Right renal cortex interstitium (tissue), 3 donors: ENCODE data around the gene S100A16. TPM values are rescaled to one million over a fixed set of nuclear protein-coding genes. Genes with fewer than 3 reads are reported as not detected.
"Not testable (repeated sequence)": the region's sequence is repeated elsewhere in the genome, so short reads cannot be mapped to it uniquely, and the experiment has no call there.

Source experiments
- DNase-seq, 3 donors: peaks; one replicate each; pipeline ENCODE4 v3.0.0-alpha.2; 2013; ENCODE audit warnings: low read depth in 3 of 3, low spot score in 2 of 3
- polyA plus RNA-seq, 3 donors: library from polyadenylated mRNA; unstranded; fragments of 120-200 nt; gene quantifications; one replicate each; pipeline ENCODE4 v1.2.1, GENCODE V29; 2013; ENCODE audit not compliant: insufficient read length in 3 of 3

The S100A16 gene, protein sequence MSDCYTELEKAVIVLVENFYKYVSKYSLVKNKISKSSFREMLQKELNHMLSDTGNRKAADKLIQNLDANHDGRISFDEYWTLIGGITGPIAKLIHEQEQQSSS
- 100 to 1,000 TPM; 100 to 112 (median 101) TPM for polyA plus RNA-seq

DNA sequence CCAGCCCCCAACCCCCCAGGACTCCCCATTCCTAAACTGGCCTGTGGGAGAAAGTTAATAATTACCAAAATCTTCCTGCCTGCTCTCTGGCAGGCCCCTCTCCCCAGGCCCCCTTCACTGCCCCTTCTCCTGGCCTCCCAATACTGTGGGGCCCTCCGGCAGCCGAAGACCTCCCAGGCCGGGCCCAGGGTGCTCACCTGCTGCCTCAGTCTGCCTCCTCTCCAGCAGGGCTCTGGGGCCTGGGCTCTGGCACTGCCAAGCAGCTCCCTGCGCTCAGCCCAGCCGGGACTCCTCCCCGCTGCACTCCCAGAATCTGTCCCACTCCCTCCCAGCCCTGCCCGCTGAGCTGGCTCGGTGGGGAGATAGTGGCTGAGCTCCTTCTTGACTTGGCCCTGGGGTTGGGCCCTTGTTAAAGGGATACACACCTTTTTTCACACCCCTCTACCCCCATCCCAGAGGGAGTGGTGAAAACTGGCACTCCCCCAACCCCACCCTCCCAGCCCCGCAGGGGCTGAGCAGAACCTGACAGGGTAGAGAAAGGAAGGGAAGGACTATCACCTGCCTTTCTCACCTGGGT lies at the start of gene S100A16:
S100A16 (minus strand) TSS at position 383 of the 577 bp plus-strand sequence. CDS start 4,986 bp downstream, outside the sequence.
- DNase-seq = no peak

DNA sequence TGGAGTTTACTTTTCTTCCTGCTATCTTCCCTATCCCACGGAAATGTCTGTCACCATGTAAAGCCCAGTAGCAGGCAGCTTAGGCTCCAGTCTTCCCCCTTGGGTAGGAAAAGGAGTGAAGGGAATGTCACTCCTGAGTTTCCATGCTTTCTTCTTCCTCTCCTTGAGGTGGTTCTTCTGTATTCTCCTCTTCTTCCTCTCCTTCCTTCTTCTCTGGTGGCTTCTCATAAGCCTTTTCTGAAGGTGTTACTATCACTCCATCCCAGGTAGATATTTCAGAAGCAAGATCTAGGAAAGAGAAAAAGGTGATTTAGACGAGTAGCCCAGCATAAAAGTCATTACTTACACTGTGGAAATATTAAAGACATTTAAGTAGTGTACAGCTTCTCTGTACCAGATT lies 49.3 kb upstream of the S100A16 start:
- DNase-seq = no peak

DNA sequence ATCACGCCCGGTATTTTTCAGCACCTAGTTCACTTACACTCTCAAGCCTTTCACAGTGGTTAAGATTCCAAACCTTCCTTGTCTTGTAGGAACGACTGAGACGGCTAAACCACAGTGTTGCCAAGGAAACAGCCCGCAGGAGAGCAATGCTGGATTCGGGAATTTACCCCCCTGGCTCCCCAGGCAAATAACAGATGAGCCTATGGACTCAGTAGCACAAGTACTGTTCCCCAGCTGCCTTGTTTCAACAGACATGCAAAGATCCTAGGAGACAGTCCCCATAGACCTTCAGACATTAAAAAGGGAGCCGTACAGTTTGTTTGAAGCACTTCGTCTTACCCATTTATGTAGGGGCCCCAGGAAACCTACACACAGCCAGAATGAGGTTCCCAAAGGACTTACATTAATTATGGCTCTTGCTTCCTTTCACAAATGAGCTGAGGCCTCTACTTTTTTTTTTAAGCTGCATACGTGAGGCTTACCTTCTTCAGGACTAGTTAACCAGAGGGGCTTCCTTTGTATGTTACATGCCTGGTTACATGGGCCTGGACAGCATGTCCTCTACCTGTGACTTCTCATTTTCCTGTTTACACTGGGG lies 48.3 kb upstream of the S100A16 start:
- no peak for DNase-seq

DNA sequence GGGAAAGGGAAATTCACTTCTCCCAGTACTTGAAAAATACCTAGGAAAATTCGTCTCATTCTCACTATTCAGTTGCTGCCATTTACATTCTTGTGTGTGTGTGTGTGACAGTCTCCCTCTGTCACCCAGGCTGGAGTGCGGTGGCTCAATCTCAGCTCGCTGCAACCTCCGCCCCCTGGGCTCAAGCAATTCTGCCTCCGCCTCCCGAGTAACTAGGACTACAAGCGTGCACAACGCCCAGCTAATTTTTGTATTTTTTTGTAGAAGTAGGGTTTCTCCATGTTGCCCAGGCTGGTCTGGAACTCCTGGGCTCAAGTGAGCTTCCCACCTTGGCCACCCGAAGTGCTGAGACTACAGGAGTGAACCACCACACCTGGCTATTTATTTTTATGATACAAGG lies 46.7 kb upstream of the S100A16 start:
- no peak for DNase-seq

DNA sequence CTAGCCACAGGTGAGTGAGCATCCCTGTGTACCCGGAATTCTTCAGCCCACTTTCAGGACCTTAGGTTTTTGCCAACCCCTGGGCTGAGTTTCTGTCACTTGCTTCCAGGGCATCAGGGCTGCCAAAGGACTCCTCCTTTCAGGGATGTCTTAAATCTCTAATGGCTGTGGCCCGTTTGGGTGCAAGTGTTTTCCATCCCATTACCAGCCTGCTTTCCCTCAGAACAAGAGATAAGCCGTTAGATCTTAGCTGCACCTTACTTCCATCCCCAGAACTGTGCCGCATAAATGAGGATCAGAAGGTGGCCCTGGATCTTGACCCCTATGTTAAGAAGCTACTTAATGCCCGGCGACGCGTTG lies 46.2 kb upstream of the S100A16 start:
- DNase-seq = no peak

DNA sequence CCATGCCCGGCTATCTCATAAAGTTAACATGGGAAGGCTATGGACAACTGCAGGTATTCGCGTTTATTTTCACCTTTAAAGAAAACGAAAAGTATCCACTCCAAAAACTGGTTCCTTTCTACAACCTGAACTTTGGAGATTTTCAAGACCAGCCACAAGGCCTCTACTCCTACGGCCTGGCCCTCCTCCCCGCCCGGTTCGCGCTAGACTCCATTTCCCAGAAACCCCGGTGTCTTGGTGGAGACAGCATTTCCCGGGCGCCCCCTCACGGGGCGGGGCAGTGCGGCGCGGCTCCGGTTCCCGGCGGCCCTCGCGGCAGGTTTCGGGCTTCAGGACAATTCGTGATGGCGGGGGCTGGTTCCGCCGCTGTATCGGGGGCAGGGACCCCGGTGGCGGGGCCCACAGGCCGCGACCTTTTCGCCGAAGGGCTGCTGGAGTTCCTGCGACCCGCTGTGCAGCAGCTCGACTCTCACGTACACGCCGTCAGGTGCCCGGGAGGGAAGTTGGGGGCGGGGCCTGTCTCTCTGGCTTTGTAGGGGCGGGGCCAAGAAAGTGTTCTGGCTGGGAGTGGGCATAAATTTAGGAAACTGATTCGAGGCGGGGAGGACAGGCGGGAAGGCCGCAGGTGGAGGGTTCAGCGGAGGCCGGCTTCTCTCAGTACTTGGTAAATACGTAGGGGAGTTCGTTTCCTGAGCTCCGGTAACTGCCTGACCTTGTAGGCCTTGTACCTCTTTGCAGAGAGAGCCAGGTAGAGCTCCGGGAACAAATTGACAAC lies 45.6 kb upstream of the S100A16 start, which contains the start of gene SNAPIN:
SNAPIN (plus strand) TSS at position 304 of the 775 bp plus-strand sequence; CDS start at position 345, 41 bp downstream.
- DNase-seq = peak; percentile 74 to 87 (median 77)

DNA sequence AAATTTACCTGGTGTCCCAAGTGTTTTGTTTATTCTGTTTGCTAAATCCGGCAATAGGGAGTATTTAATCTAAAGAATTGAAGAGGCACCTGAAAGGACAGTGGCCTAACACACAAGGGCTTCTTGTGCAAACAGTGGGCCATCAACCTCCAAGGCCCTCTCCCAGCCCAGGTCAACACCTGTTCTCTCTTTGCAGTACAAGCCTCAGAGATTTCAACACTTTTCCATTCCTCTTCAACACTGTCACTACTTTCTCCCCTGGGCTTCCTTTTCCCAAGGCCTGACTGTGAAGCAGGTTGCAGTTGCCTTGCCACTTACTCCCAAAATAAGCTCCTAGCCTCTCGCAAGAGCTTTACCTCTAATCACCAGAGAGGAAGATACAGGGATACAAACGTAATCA lies 42.4 kb upstream of the S100A16 start:
- DNase-seq = no peak

DNA sequence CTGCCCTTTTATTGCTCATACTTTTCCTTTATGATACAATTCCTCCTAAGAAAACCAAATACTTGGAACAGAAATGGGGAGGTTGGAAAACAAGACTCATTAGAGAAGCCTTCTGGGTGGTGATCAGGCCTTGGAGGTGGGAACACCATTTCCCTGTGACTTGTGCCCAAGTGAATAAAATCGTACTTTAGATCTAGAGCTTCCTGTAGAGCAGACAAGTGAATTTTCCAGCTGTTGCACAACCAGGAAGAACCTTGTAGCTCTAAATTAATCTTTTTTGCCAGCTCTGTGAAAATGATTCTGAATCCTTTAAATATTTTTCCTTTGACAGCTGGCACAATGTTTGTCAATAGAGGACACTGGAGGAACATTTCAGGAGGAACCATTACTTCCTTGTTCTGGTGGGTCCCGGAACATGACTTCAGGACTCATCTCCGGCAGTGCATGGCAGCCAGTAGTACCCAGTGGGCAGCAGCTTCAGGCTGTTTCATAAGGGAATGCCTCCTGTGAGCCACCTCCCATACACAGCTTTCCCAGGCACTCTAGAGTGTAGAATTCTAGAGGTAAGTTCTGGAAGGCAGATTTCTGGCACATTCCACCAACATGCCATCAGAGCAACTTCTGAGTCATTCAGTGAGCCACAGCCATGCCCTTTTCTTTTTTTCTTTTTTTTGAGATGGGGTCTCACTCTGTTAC lies 40.0 kb upstream of the S100A16 start:
- DNase-seq = no peak

DNA sequence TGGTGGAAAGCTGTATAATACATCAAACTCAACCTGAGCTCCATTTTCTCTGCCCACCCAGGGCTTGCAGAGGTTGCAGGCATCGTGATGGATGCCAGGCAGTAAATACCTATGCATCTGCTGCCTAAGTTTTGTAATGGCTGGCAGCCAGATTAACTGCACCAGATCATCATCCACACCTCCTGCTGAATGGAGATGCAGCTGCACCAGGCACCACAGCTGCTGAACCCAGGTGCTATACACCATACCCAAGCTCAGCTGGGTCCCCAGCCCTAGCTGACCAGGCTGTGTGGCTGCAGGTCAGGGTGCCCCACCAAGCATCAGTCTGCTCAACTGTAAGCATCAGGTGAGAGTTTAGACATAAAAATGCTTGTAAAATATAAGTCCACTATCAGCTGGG lies 38.8 kb upstream of the S100A16 start:
- DNase-seq = no peak

DNA sequence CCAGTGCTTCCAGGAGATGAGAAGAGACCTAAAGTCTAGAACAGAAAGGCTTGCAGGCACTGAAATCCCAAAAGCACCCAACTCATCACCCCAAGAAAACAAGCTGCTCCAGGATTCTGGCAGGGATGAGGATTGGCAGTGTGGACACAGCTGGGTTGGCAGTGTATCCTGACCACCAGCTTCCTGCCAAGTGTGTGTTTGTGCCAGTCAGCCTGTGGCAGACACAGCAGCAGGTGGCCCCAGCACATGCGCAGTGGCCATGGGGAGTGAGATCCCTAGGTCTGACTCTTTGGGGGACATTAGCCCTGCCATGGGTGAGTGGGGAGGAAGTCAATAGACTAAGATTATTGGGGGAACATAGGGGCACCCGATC lies 36.9 kb upstream of the S100A16 start:
- DNase-seq = no peak

DNA sequence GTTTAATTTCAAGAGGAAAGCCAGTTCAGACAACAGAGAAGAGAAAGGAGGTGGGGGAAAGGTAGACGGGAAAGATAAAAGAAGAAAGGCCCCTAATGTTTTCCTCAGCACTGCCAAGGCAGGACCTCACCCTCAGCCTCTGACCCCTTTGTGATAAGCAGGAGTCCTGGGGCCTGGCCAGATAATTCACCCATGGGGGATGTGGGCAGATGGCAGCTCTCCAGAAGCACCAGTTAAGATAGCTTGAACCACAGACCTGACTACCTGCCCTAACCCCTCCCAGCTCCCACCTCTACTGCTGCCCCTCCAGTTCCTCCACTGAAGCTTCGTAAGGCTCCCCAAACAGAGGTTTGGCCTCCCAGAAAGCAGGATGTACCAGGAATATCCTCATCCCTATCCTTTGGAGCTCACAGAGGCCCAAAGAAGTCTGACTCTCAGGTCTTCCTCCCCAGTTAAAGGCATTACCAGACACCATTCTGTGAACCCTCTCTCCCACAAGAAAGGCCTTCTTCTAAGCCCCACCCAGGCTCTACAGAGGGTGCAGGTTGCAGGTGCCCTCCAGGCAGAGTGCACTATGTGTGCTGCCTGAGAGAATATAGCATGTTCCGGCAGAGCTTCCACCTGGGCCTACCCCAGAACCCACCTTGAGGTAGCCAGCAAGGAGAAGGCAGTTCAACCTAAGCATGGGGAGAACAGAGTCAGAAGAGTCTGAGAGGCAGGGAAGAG lies 36.4 kb upstream of the S100A16 start:
- no peak for DNase-seq

DNA sequence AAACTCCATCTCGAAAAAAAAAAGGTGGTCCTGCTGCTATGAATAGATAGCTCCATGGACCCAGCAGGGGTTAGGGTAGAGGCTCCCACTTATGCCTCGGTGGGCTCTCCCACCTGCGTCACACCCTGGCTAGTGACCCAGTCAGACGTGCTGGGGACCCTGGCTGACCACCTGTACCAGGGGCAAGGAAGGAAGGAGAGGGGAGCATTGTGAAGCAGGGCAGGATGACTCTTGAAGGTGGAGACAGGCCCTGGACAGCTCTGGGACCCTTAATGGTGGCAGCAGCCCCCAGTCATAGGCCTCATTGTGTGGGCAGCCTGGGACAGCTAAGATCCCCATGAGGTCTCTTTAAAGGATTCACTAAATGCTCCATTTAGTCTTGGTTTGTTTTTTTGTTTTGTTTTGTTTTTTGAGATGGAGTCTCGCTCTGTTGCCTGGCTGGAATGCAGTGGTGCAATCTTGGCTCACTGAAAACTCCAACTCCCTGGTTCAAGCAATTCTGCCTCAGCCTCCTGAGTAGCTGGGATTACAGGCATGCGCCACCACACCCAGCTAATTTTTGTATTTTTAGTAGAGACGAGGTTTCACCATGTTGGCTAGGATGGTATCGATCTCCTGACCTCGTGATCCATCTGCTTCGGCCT lies 35.2 kb upstream of the S100A16 start:
- DNase-seq = no peak

DNA sequence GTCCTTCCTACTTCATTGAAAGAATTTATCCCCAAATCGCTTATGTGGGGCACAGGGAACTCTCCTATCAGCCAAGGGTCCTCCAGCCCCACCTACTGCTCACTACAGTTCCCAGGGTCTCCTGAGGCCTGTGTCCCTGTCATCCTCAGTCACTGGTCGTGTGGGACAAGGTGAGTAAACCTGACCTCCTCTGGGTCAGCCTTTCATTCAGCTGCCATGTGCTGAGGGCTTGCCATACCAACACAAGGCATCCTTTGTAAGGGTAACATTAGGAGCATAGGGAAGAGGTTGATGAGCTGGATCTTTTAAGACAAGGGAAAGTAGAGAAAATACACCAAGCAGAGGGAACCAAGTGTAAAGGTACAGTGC lies 34.4 kb upstream of the S100A16 start:
- no peak for DNase-seq

DNA sequence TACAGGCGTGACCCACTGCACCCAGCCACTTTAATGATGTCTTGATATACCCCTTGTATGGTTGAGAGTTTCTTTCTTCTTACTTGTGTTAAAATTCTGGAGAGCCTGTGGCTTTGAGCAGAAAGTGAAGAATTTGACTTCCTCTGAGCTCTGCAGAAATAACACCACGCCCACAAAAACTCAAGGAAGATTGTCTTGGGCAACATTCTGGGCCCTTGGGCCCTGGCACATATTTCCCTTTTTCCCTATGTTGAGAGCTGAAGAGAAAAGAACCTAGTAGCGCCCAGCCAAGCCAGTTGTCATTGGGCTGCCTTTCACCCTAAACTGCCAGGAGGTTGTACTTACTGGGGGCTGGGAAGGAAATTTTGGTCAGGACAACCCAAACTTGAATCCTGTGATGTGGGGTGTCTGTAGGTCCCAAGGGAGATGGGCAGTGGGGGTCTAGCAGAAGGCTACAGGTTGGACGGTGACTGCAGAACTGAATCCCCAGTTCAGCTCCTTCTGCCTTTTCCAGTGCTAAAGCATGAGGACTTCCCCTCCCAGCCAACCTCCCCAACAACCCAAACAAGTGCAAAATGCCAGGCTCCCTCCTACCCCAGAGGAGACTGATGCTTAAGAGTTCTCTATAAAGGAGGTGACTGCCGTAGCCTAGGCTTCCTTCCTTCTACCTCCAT lies 33.9 kb upstream of the S100A16 start:
- no peak for DNase-seq

DNA sequence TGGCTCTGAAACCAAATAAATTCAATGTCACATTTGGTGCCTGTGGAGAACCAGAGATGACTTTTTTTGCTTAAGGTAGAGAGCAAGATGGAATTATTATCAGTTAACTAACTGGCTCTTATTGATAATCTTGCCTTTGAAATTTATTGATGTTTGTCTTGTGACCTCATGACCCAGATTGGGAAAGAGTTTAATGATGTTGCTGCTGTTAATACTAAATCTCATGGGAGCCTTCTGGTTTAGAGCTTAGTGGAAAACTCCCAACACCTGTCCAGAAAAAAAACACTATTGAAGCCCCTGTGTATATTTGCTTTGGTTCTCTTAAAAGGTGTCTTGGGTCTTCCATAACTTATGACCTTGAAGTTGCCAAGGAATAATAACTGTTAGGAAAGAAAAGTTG lies 30.9 kb upstream of the S100A16 start:
- DNase-seq = no peak

DNA sequence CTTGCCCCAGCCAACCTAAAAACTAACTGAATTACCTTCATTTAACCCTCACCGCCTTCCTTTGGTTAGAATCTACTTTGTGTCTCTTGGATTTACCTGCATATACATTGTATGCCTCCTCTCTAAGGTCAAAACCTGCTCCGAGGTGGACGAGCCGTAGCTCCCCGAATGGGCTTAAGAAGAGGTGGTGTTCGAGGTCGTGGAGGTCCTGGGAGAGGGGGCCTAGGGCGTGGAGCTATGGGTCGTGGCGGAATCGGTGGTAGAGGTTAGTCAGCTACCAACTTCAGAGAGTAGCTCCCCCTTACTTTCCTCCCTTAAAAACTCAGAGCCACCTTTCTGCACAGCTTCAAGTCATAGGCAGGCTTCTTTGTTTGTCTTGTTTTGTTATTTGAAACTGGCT lies 30.2 kb upstream of the S100A16 start:
- no peak for DNase-seq

DNA sequence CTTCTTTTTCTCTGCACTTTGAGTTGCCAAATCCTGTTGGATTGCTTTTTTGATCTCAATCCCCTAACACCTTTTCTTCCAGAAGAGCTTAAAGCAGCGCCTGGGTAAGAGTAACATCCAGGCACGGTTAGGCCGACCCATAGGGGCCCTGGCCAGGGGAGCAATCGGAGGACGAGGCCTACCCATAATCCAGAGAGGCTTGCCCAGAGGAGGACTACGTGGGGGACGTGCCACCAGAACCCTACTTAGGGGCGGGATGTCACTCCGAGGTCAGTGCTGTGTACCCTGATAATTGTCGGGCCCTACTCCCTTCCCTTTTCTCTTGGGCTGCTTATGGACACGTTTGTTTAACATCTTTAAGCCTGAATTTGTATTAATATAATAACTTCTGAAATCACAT lies 29.2 kb upstream of the S100A16 start:
- DNase-seq = no peak

DNA sequence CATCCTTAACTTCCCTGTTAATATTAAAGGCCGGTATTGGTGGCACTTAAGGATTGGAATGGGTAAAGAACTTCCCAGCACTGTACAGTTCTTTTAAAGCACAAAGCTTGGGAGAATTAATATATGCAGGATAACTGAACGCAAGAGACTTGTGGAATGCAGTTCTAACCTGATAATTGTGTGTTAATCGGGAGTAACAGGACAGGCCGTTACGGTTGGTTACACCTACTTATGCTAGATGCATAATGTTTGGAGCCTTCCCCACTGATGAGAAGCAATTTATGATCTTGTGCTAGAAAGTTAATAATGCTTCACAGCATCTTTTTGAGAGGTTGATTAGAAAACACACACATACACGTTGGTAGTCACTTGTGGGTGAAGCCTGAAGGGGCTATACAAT lies 27.9 kb upstream of the S100A16 start:
- no peak for DNase-seq

DNA sequence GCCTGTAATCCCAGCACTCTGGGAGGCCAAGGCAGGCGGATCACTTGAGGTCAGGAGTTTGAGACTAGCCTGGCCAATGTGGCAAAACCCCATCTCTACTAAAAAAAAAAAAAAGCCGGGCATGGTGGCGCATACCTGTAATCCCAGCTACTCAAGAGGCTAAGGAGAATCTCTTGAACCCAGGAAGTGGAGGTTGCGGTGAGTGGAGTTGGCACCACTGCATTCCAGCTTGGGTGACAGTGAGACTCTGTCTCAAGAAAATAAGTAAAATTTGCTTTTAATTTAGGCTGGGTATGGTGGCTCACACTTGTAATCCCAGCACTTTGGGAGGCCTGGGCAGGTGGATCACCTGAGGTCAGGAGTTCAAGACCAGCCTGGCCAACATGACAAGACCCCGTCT lies 27.3 kb upstream of the S100A16 start:
- not testable (repeated sequence) for DNase-seq

DNA sequence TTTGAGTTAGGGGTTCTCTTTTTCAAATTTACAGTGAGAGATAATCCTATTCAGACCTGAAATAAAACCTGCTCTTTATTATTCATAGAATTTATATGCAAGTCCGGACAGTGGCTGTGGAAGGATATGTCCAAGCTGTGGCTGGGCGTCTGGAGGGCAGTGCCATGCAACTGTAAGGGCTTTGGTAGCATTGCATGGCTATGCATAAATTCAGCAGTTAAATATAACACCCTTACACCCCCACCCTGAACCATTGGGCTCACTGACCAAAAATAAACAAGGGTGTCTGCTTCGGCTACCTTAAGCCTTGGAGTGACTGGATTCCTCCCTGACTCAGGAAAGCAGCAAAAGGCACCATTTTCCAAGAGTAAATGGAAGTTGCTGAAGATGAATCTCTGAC lies 26.3 kb upstream of the S100A16 start:
- no peak for DNase-seq
